Endothelial cell of umbilical vein (primary cell): ENCODE measurements around the gene CCHCR1.

Experiments
- EZH2 ChIP-seq: IDR thresholded peaks from 2 replicates; pipeline ENCODE4 v1.6.1; 2012; ENCODE audit warnings: borderline replicate concordance, low read depth, mild to moderate bottlenecking, moderate library complexity, low read length, inconsistent platforms; ENCODE audit not compliant: severe bottlenecking
- GATA2 ChIP-seq: IDR thresholded peaks from 2 replicates; pipeline ENCODE4 v1.7.0; 2011; ENCODE audit warnings: low read depth, mild to moderate bottlenecking, moderate library complexity, mixed read lengths, low read length; ENCODE audit not compliant: insufficient read length, insufficient read depth
- JUN ChIP-seq: IDR thresholded peaks from 2 replicates; pipeline ENCODE4 v1.6.1; 2011; ENCODE audit warnings: borderline replicate concordance, low read depth; ENCODE audit not compliant: insufficient read length, insufficient read depth
- POLR2A ChIP-seq: IDR thresholded peaks from 2 replicates; pipeline ENCODE4 v1.6.1; 2012; ENCODE audit warnings: low read depth, mild to moderate bottlenecking, control low read depth, low read length
- POLR2AphosphoS5 ChIP-seq: IDR thresholded peaks from 2 replicates; pipeline ENCODE4 v1.6.1; 2012; ENCODE audit warnings: low read depth, mild to moderate bottlenecking, control low read depth, low read length, moderate library complexity; ENCODE audit not compliant: insufficient read depth
- TF ChIP-seq, protein P1 (sequence below), 2 donors: IDR thresholded peaks; 1 replicate in 1 of 2; 2 replicates in 1 of 2; pipeline ENCODE4 v1.5.1; 2011; ENCODE audit warnings: low read length in 2 of 2, mild to moderate bottlenecking in 2 of 2, moderate library complexity in 2 of 2, control low read depth in 1 of 2, inconsistent platforms in 1 of 2, low read depth in 1 of 2; ENCODE audit not compliant: insufficient read depth in 1 of 2; ENCODE audit errors: extremely low read depth in 1 of 2
- TF ChIP-seq, protein P2 (sequence below): IDR thresholded peaks from 2 replicates; pipeline ENCODE4 v1.6.1; 2011; ENCODE audit not compliant: insufficient read depth, insufficient read length

GRCh38 chr6:31131595-31131994 is 26.0 kb downstream of the CCHCR1 start:
- TF ChIP-seq POLR2A (no peak), EZH2 (no peak), JUN (no peak), POLR2AphosphoS5 (no peak), GATA2 (no peak)
- TF ChIP-seq, protein P1, sequence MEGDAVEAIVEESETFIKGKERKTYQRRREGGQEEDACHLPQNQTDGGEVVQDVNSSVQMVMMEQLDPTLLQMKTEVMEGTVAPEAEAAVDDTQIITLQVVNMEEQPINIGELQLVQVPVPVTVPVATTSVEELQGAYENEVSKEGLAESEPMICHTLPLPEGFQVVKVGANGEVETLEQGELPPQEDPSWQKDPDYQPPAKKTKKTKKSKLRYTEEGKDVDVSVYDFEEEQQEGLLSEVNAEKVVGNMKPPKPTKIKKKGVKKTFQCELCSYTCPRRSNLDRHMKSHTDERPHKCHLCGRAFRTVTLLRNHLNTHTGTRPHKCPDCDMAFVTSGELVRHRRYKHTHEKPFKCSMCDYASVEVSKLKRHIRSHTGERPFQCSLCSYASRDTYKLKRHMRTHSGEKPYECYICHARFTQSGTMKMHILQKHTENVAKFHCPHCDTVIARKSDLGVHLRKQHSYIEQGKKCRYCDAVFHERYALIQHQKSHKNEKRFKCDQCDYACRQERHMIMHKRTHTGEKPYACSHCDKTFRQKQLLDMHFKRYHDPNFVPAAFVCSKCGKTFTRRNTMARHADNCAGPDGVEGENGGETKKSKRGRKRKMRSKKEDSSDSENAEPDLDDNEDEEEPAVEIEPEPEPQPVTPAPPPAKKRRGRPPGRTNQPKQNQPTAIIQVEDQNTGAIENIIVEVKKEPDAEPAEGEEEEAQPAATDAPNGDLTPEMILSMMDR (IDR thresholded peaks at IDR 0.05; ENCODE audit: extremely low read depth in 1 of 2, insufficient read depth in 1 of 2, low read depth in 1 of 2, low read length in 2 of 2), result no peak
- TF ChIP-seq, protein P2, sequence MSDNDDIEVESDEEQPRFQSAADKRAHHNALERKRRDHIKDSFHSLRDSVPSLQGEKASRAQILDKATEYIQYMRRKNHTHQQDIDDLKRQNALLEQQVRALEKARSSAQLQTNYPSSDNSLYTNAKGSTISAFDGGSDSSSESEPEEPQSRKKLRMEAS, result no peak
